NK-92 (cell line): ENCODE measurements around the gene TMEM30A.

ENCODE experiments used
- DNase-seq: peaks from one replicate; lab custom pipeline; 2025; ENCODE audit not compliant: unreplicated experiment; lab: John Stamatoyannopoulos, UW

Gene TMEM30A

GRCh38 chr6:75284632-75285282, at the start of gene TMEM30A:
TMEM30A (minus strand) TSS chr6:75284792; CDS start chr6:75284638, 154 bp downstream.
- DNase-seq = peak; percentile 79

- no peak for DNase-seq
Measured at GRCh38 chr6:75333676-75334200, 49.1 kb upstream of the TMEM30A start.

GRCh38 chr6:75331151-75331550, 46.6 kb upstream of the TMEM30A start:
- no peak for DNase-seq

GRCh38 chr6:75329703-75330102, 45.1 kb upstream of the TMEM30A start:
- DNase-seq = no peak

GRCh38 chr6:75327807-75328206, 43.2 kb upstream of the TMEM30A start:
- no peak for DNase-seq

GRCh38 chr6:75326557-75327258, 42.1 kb upstream of the TMEM30A start:
- no peak for DNase-seq

- DNase-seq = no peak
Measured at GRCh38 chr6:75318900-75319299, 34.3 kb upstream of the TMEM30A start.

GRCh38 chr6:75317503-75318206, 33.1 kb upstream of the TMEM30A start:
- DNase-seq = no peak

- no peak for DNase-seq
Measured at GRCh38 chr6:75315978-75316377, 31.4 kb upstream of the TMEM30A start.

GRCh38 chr6:75308250-75308988, 23.8 kb upstream of the TMEM30A start:
- no peak for DNase-seq

GRCh38 chr6:75307364-75308004, 22.9 kb upstream of the TMEM30A start:
- no peak for DNase-seq

- DNase-seq = no peak
Measured at GRCh38 chr6:75306064-75306463, 21.5 kb upstream of the TMEM30A start.

GRCh38 chr6:75305573-75305972, 21.0 kb upstream of the TMEM30A start:
- no peak for DNase-seq

- no peak for DNase-seq
Measured at GRCh38 chr6:75302280-75302679, 17.7 kb upstream of the TMEM30A start.

- no peak for DNase-seq
Measured at GRCh38 chr6:75301537-75301936, 16.9 kb upstream of the TMEM30A start.

GRCh38 chr6:75301088-75301487, 16.5 kb upstream of the TMEM30A start:
- no peak for DNase-seq

GRCh38 chr6:75300531-75300855, 15.9 kb upstream of the TMEM30A start:
- DNase-seq = no peak

GRCh38 chr6:75299801-75300530, 15.4 kb upstream of the TMEM30A start:
- no peak for DNase-seq

- DNase-seq = no peak
Measured at GRCh38 chr6:75296811-75297779, 12.5 kb upstream of the TMEM30A start.
